Stimulated activated naive B cell treated with anti-CD40 and anti-IgM and Interleukin-4, amounts not matched to agents 10 μg/mL and 1 μg/mL and 100 μg/mL, for 72 hours (primary cell): ENCODE data around the gene C4orf54.

Experiments
- ATAC-seq, 2 donors: fragments of 150-1000 bp; cut with Tn5 transposase; replicated peaks; 2 replicates each; pipeline ENCODE4 v1.10.0; 2021; ENCODE audit warnings: moderate library complexity in 1 of 2
- DNase-seq: peaks from one replicate; pipeline ENCODE4 v3.0.0; 2021
- H3K27ac Mint-ChIP-seq: one replicate; pipeline ENCODE4 v1.8.0; 2022; ENCODE audit warnings: mild to moderate bottlenecking, mixed read lengths
- H3K27me3 Mint-ChIP-seq, 2 donors: one replicate each; pipeline ENCODE4 v1.8.0; 2022; ENCODE audit warnings: mixed read lengths in 2 of 2
- H3K36me3 Mint-ChIP-seq, 2 donors: one replicate each; pipeline ENCODE4 v1.8.0; 2022; ENCODE audit warnings: mixed read lengths in 2 of 2, mild to moderate bottlenecking in 1 of 2
- H3K4me1 Mint-ChIP-seq, 2 donors: one replicate each; pipeline ENCODE4 v1.8.0; 2022; ENCODE audit warnings: mixed read lengths in 2 of 2, mild to moderate bottlenecking in 1 of 2
- H3K4me3 Mint-ChIP-seq, 2 donors: one replicate each; pipeline ENCODE4 v1.8.0; 2022; ENCODE audit warnings: mild to moderate bottlenecking in 2 of 2, mixed read lengths in 2 of 2, moderate library complexity in 1 of 2
- H3K9me3 Mint-ChIP-seq, 2 donors: one replicate each; pipeline ENCODE4 v1.8.0; 2022; ENCODE audit warnings: mixed read lengths in 2 of 2, mild to moderate bottlenecking in 1 of 2

The C4orf54 gene

GRCh38 chr4:99624141-99624719 lies 33.4 kb downstream of the C4orf54 start:
- H3K4me1 Mint-ChIP-seq, result no peaks in the 10 kb centered on the region
- no peak overlapping the region for H3K27ac Mint-ChIP-seq
- H3K36me3 Mint-ChIP-seq, result no peaks in the 10 kb centered on the region
- no peak overlapping the region for H3K4me3 Mint-ChIP-seq
- ATAC-seq (no peak), DNase-seq (no peak)
- H3K27me3 Mint-ChIP-seq, result peaks cover 11 to 15% of the 10 kb centered on the region in 2 donors
- peaks cover 0 to 3% of the 10 kb centered on the region in 2 donors for H3K9me3 Mint-ChIP-seq

GRCh38 chr4:99622341-99622740 lies 35.3 kb downstream of the C4orf54 start:
- no peak overlapping the region for H3K27ac Mint-ChIP-seq
- no peak overlapping the region for H3K4me3 Mint-ChIP-seq
- peaks cover 0 to 3% of the 10 kb centered on the region in 2 donors for H3K9me3 Mint-ChIP-seq
- peaks cover 11 to 19% of the 10 kb centered on the region in 2 donors for H3K27me3 Mint-ChIP-seq
- H3K4me1 Mint-ChIP-seq, result no peaks in the 10 kb centered on the region
- DNase-seq (no peak), ATAC-seq (no peak)
- no peaks in the 10 kb centered on the region for H3K36me3 Mint-ChIP-seq

- H3K27ac Mint-ChIP-seq, result no peak overlapping the region
- ATAC-seq (no peak), DNase-seq (no peak)
- no peaks in the 10 kb centered on the region for H3K4me1 Mint-ChIP-seq
- H3K36me3 Mint-ChIP-seq, result no peaks in the 10 kb centered on the region
- no peaks in the 10 kb centered on the region for H3K9me3 Mint-ChIP-seq
- H3K4me3 Mint-ChIP-seq, result no peak overlapping the region
- H3K27me3 Mint-ChIP-seq, result peaks cover 3 to 14% of the 10 kb centered on the region in 2 donors
Observed at GRCh38 chr4:99617374-99617773, 40.3 kb downstream of the C4orf54 start.

- H3K4me1 Mint-ChIP-seq, result no peaks in the 10 kb centered on the region
- no peak overlapping the region for H3K4me3 Mint-ChIP-seq
- peaks cover 0 to 6% of the 10 kb centered on the region in 2 donors for H3K27me3 Mint-ChIP-seq
- no peak overlapping the region for H3K27ac Mint-ChIP-seq
- ATAC-seq, result no peak
- DNase-seq, result no peak
- H3K36me3 Mint-ChIP-seq, result no peaks in the 10 kb centered on the region
- H3K9me3 Mint-ChIP-seq, result no peaks in the 10 kb centered on the region
Observed at GRCh38 chr4:99615170-99615820, 42.3 kb downstream of the C4orf54 start.

GRCh38 chr4:99614491-99614890 lies 43.1 kb downstream of the C4orf54 start:
- Mint-ChIP-seq H3K4me3 (no peak overlapping the region), H3K36me3 (no peaks in the 10 kb centered on the region), H3K9me3 (no peaks in the 10 kb centered on the region), H3K27me3 (peaks cover 0 to 9% of the 10 kb centered on the region in 2 donors), H3K27ac (no peak overlapping the region), H3K4me1 (no peaks in the 10 kb centered on the region)
- DNase-seq (no peak), ATAC-seq (no peak)

GRCh38 chr4:99612704-99613103 lies 44.9 kb downstream of the C4orf54 start:
- Mint-ChIP-seq H3K27ac (no peak overlapping the region), H3K27me3 (peaks cover 8 to 11% of the 10 kb centered on the region in 2 donors), H3K4me1 (no peaks in the 10 kb centered on the region), H3K36me3 (no peaks in the 10 kb centered on the region), H3K9me3 (no peaks in the 10 kb centered on the region), H3K4me3 (no peak overlapping the region)
- DNase-seq (no peak), ATAC-seq (no peak)

- H3K4me3 Mint-ChIP-seq, result no peak overlapping the region
- DNase-seq (no peak), ATAC-seq (no peak)
- H3K27ac Mint-ChIP-seq, result no peak overlapping the region
- no peaks in the 10 kb centered on the region for H3K4me1 Mint-ChIP-seq
- H3K9me3 Mint-ChIP-seq, result no peaks in the 10 kb centered on the region
- H3K27me3 Mint-ChIP-seq, result peaks cover 7 to 12% of the 10 kb centered on the region in 2 donors
- H3K36me3 Mint-ChIP-seq, result no peaks in the 10 kb centered on the region
Observed at GRCh38 chr4:99612281-99612680, 45.3 kb downstream of the C4orf54 start.

- Mint-ChIP-seq H3K36me3 (no peaks in the 10 kb centered on the region), H3K4me3 (no peak overlapping the region), H3K4me1 (no peaks in the 10 kb centered on the region), H3K27ac (no peak overlapping the region), H3K9me3 (no peaks in the 10 kb centered on the region), H3K27me3 (peaks cover 9 to 14% of the 10 kb centered on the region in 2 donors)
- DNase-seq (no peak), ATAC-seq (no peak)
Observed at GRCh38 chr4:99610605-99611175, 46.9 kb downstream of the C4orf54 start.

GRCh38 chr4:99608417-99608816 lies 49.2 kb downstream of the C4orf54 start:
- Mint-ChIP-seq H3K4me3 (no peak overlapping the region), H3K27ac (no peak overlapping the region), H3K36me3 (no peaks in the 10 kb centered on the region), H3K27me3 (peaks cover 18 to 21% of the 10 kb centered on the region in 2 donors), H3K9me3 (no peaks in the 10 kb centered on the region), H3K4me1 (no peaks in the 10 kb centered on the region)
- ATAC-seq (no peak), DNase-seq (no peak)
